Stimulated activated naive CD8-positive, alpha-beta T cell treated with anti-CD3 and anti-CD28 coated beads, Interleukin-15, Interleukin-2, amounts not matched to agents 100 U/mL and 50 U/mL, for 24 hours (primary cell): ENCODE results near the gene MARK2.
"Not testable (repeated sequence)": the region's sequence is repeated elsewhere in the genome, so short reads cannot be mapped to it uniquely, and the experiment has no call there.

Source experiments
- ATAC-seq: fragments of 150-1000 bp; cut with Tn5 transposase; one replicate; pipeline ENCODE4 v1.10.0; 2021
- DNase-seq: peaks from one replicate; pipeline ENCODE4 v3.0.0; 2021

The MARK2 gene

GRCh38 chr11:63838678-63839507 is at the start of gene MARK2:
Gene MARK2 (plus strand): TSS chr11:63839110. CDS start chr11:63839507, 397 bp downstream.
- peak; percentile 88 for ATAC-seq
- DNase-seq: peak; percentile 100

GRCh38 chr11:63791495-63792167 is 47.3 kb upstream of the MARK2 start:
- ATAC-seq (no peak), DNase-seq (no peak)

- ATAC-seq: no peak
These were observed 45.7 kb upstream of the MARK2 start for GRCh38 chr11:63793161-63793560.

DNA sequence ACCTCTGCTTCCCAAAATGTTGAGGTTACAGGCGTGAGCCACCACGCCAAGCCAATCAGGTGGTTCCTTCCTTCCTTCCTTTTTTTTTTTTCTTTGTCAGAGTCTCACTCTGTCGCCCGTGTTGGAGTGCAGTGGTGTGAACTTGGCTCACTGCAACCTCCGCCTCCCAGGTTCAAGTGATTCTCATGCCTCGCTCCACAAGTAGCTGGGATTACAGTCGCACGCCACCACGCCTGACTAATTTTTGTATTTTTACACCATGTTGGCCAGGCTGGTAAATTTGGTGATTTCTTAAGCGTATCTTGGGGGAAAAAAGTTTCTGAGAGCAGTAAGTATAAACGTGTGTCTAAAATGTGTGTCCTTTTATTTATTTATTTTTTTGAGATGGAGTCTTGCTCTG is 43.8 kb upstream of the MARK2 start:
- DNase-seq (no peak), ATAC-seq (no peak)

More at GRCh38 chr11:63793161-63793560, 45.7 kb upstream of the MARK2 start:
- no peak for DNase-seq

- DNase-seq: no peak
- no peak for ATAC-seq
These were observed 38.0 kb upstream of the MARK2 start for GRCh38 chr11:63800921-63801320.

- ATAC-seq (no peak), DNase-seq (no peak)
These were observed 36.1 kb upstream of the MARK2 start for GRCh38 chr11:63802637-63803414.

- no peak for ATAC-seq
- no peak for DNase-seq
These were observed 34.7 kb upstream of the MARK2 start for GRCh38 chr11:63804259-63804658.

- ATAC-seq (no peak), DNase-seq (no peak)
These were observed 33.0 kb upstream of the MARK2 start for GRCh38 chr11:63805844-63806415.

GRCh38 chr11:63810383-63810782 is 28.5 kb upstream of the MARK2 start:
- not testable (repeated sequence) for DNase-seq, ATAC-seq

- ATAC-seq: no peak
- DNase-seq: no peak
These were observed 27.4 kb upstream of the MARK2 start for GRCh38 chr11:63811522-63811921.

GRCh38 chr11:63813035-63813562 is 25.8 kb upstream of the MARK2 start, which contains the start of gene SPINDOC:
Gene SPINDOC (plus strand): TSS chr11:63813456. CDS start chr11:63813687, 231 bp downstream.
- DNase-seq (peak; percentile 85), ATAC-seq (peak; percentile 91)

GRCh38 chr11:63813563-63814382 is 25.1 kb upstream of the MARK2 start:
- ATAC-seq (peak; percentile 40), DNase-seq (peak; percentile 63)

DNA sequence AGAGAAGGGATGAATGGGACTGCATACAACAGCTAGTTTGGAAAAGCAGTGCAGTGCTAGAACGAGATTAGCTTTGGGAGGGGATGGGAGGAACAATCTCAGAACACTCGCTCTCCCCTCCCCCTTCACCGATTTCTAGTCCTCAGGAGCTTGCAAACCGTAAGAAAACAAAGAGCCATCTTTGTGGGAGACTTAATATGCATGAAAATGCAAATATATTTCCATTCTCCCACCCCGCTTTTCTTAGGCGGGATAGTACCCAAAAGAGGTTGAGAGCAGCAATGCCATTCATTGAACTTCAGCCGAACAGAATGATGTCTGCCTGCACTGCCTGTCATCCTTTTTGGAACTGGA is 24.6 kb upstream of the MARK2 start:
- no peak for DNase-seq
- no peak for ATAC-seq

- ATAC-seq: no peak
- DNase-seq: no peak
These were observed 22.7 kb upstream of the MARK2 start for GRCh38 chr11:63816166-63816565.

DNA sequence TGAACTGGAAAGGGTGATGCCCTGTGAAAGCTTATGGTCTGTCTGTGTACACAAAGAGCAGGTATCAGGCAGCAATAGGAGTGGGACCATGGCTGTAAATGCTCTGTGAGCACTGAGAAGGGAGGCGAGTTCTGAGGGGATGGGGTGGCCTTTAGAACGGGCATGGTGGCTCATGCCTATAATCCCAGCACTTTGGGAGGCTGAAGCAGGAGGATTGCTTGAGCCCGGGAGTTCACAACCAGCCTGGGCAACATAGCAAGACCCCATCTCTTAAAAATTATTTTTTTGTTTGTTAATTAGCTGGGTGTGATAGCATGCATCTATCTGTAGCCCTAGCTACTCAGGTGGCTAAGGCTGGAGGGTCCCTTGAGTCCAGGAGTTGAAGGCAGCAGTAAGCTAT is 22.2 kb upstream of the MARK2 start:
- no peak for ATAC-seq

DNA sequence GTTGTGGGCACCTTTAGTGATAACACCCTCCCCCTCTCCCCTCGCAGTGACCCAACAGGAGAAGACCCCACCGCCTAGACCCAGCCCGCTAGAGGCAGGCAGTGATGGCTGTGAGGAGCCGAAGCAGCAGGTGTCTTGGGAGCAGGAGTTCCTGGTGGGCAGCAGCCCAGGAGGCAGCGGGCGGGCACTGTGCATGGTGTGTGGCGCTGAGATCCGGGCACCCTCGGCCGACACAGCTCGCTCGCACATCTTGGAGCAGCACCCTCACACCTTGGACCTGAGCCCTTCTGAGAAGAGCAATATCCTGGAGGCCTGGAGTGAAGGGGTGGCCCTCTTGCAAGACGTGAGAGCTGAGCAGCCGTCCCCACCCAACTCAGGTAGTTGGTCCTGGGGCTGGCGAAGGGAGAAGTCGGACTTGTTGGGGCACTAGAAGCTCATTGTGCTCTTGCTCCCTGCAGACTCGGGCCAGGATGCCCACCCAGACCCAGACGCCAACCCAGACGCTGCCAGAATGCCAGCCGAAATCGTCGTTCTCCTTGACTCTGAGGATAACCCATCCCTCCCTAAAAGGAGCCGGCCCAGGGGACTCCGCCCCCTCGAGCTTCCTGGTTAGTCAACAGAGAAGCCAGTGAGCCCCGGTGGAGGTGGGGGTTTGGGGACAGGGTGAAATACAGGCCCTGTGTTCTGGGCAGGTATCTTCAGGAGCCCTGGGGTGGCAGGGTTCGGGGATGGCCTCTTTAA is 21.0 kb upstream of the MARK2 start:
- ATAC-seq (no peak), DNase-seq (no peak)

More for the DNA sequence above, 22.2 kb upstream of the MARK2 start:
- DNase-seq: no peak

DNA sequence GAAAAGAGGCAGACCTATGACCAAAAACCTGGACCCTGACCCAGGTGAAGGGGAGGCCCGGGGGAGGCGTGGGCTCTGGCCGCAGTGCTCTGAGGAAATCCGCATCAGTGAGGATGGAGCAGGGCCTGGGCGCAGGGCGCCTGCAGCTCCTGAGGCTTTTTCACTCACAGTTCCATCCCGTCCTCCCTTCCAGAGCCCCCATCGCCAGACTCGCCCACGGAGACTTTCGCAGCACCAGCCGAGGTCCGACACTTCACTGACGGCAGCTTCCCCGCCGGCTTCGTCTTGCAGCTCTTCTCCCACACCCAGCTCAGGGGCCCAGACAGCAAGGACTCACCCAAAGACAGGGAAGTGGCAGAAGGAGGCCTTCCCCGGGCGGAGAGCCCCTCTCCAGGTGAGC is 20.3 kb upstream of the MARK2 start:
- no peak for ATAC-seq
- no peak for DNase-seq

DNA sequence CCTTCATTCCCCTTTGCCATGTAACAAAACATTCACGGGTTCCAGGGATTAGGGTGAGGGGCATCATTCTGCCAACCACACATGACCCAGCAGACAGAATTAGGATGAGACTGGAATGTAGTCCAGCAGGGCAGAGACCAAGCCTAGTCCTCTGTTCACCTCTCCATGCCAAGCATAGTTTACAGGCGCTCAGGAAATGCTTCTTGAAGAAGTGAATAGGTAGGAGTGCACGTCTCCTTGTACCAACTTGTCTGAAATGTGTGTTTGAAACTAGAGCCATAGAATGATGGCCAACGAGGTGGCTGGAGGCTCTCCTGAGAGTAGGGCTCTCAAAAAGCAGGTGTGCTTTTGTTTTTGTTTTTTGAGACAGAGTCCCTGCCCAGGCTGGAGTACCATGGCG is 17.5 kb upstream of the MARK2 start:
- DNase-seq: no peak
- ATAC-seq: no peak

GRCh38 chr11:63826471-63827190 is 12.3 kb upstream of the MARK2 start:
- ATAC-seq: no peak

More at GRCh38 chr11:63826471-63827190, 12.3 kb upstream of the MARK2 start:
- no peak for DNase-seq
